ENCODE measurements around the gene PHF14. TPM values are rescaled to one million over a fixed set of nuclear protein-coding genes. Genes with fewer than 3 reads are reported as not detected.
"Not testable (repeated sequence)": the region's sequence is repeated elsewhere in the genome, so short reads cannot be mapped to it uniquely, and the experiment has no call there.

The PHF14 gene
- total RNA-seq, 1 experiment from 2014 or later = 50.8 TPM

DNA sequence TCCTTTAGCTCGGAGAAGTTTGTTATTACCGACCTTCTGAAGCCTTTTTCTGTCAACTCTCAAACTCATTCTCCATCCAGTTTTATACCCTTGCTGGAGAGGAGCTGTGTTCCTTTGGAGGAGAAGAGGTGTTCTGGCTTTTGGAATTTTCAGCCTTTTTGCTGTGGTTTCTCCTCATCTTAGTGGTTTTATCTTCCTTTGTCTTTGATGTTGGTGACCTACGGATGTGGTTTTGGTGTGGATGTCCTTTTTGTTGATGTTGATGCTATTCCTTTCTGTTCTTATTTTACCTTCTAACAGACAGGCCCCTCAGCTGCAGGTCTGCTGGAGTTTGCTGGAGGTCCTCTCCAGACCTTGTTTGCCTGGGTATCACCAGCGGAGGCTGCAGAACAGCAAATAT is 8.7 kb upstream of the PHF14 start:
- H3K9me3 ChIP-seq (ENCODE audit: control insufficient read depth, low read depth, low read length); H2BK20ac ChIP-seq (ENCODE audit: low read depth, low read length, poor library complexity, severe bottlenecking); H3K79me1 ChIP-seq (ENCODE audit: insufficient read depth, low read depth, low read length, poor library complexity, severe bottlenecking); H3K27ac ChIP-seq (ENCODE audit: insufficient read length, low read depth, low read length); H3K4ac ChIP-seq (ENCODE audit: low read depth, low read length); H3K4me1 Mint-ChIP-seq; H4K20me1 ChIP-seq (ENCODE audit: control insufficient read depth, insufficient read depth, insufficient read length); H3K56ac ChIP-seq (ENCODE audit: insufficient read length, low read depth, low read length); H2AK5ac ChIP-seq (ENCODE audit: insufficient read length, low read length); H3K23me2 ChIP-seq (ENCODE audit: insufficient read length, low read depth, low read length, poor library complexity, severe bottlenecking); H3K4me2 ChIP-seq (ENCODE audit: insufficient read depth, insufficient read length, low read length); H3K4me1 ChIP-seq (ENCODE audit: insufficient read depth, low read length); H3K14ac ChIP-seq (ENCODE audit: insufficient read depth, low read length); H3K79me2 ChIP-seq (ENCODE audit: insufficient read depth, low read length); H4K8ac ChIP-seq (replicated peaks; ENCODE audit: insufficient read length, low read depth, low read length); H3K23ac ChIP-seq (ENCODE audit: insufficient read length, low read depth, low read length); H4K91ac ChIP-seq (ENCODE audit: insufficient read length, low read depth, low read length); DNase-seq; H3K27me3 ChIP-seq (ENCODE audit: insufficient read depth, low read length); H2AFZ ChIP-seq (ENCODE audit: low read length); H2BK15ac ChIP-seq (ENCODE audit: low read depth, low read length); H3K36me3 Mint-ChIP-seq (ENCODE audit: insufficient read depth in 1 of 3, low read depth in 3 of 3); H2BK5ac ChIP-seq (ENCODE audit: insufficient read length, low read length); H4K5ac ChIP-seq (ENCODE audit: insufficient read length, low read depth, low read length); H2BK120ac ChIP-seq (ENCODE audit: low read depth, low read length, poor library complexity, severe bottlenecking); H3K27ac Mint-ChIP-seq; H3K4me3 Mint-ChIP-seq; H3K18ac ChIP-seq (ENCODE audit: insufficient read length, low read depth, low read length); H2BK12ac ChIP-seq (ENCODE audit: insufficient read length, low read depth, low read length); H3K9ac ChIP-seq (ENCODE audit: extremely low read depth, insufficient read length, low read length); H3T11ph ChIP-seq (ENCODE audit: low read length): not testable (repeated sequence)
- no CpG with 5 or more reads among the region's 4 CpGs for WGBS (ENCODE audit: extremely low coverage, insufficient read length, low lambda C conversion rate)
- Mint-ChIP-seq H3K27me3 (ENCODE audit: low read depth) (peaks cover 18% of the 10 kb centered on the region), H3K9me3 (peaks cover 2 to 15% of the 10 kb centered on the region in 2 experiments; a peak in 3 of 5 replicates)

All from H9 (cell line).